Tibial nerve (tissue), 4 donors: ENCODE results near the gene PTPRT. TPM values are rescaled to one million over a fixed set of nuclear protein-coding genes. Genes with fewer than 3 reads are reported as not detected.

Experiments used
- DNase-seq, 2 donors: peaks; one replicate each; pipeline ENCODE4 v3.0.0-alpha.2; 2019; ENCODE audit warnings: low spot score in 2 of 2
- H3K27ac ChIP-seq, 4 donors: fragments of 200-600 bp; sonication (generic) in 3 of 4; one replicate each; pipeline ENCODE4 v1.5.1; 2017 to 2019; ENCODE audit warnings: mild to moderate bottlenecking in 1 of 4
- H3K27me3 ChIP-seq, 2 donors: fragments of 200-600 bp; sonication (generic) in 1 of 2; one replicate each; pipeline versions ENCODE4 v1.5.1 to v1.6.0; 2017 to 2019
- H3K36me3 ChIP-seq, 3 donors: fragments of 200-600 bp; sonication (generic); one replicate each; pipeline ENCODE4 v1.5.1; 2018 to 2019
- H3K4me1 ChIP-seq, 4 donors: fragments of 200-600 bp; sonication (generic) in 3 of 4; one replicate each; pipeline ENCODE4 v1.5.1; 2017 to 2019
- H3K4me3 ChIP-seq, 4 donors: fragments of 200-600 bp; sonication (generic) in 3 of 4; one replicate each; pipeline ENCODE4 v1.5.1; 2017 to 2019; ENCODE audit warnings: mild to moderate bottlenecking in 1 of 4, moderate library complexity in 1 of 4
- H3K9me3 ChIP-seq, 4 donors: fragments of 200-600 bp; sonication (generic) in 3 of 4; one replicate each; pipeline ENCODE4 v1.5.1; 2017 to 2019
- CTCF ChIP-seq, 5 experiments: fragments of 200-600 bp in 3 of 5; fragments of 450-650 bp in 2 of 5; sonication (generic) in 3 of 5; IDR thresholded peaks; one replicate each; pipeline ENCODE4 v1.5.1; 2016 to 2019; ENCODE audit warnings: antibody characterized with exemption in 5 of 5, mild to moderate bottlenecking in 3 of 5, moderate library complexity in 2 of 5
- EP300 ChIP-seq, 2 donors: sonication (generic); formaldehyde crosslinking; IDR thresholded peaks; one replicate each; pipeline ENCODE4 v1.6.1; 2017; ENCODE audit warnings: antibody characterized with exemption in 2 of 2, mild to moderate bottlenecking in 1 of 2
- POLR2A ChIP-seq, 2 donors: fragments of 450-650 bp; IDR thresholded peaks; one replicate each; pipeline ENCODE4 v1.6.1; 2017; ENCODE audit warnings: antibody characterized with exemption in 2 of 2, mild to moderate bottlenecking in 2 of 2, moderate library complexity in 2 of 2
- WGBS, 2 donors: methylation state at CpG; one replicate each; pipeline ENCODE4 v1.1.5; 2018; 5-methylcytosine and 5-hydroxymethylcytosine counted together
- total RNA-seq, 4 donors: library from RNA; depleted of rRNA; stranded (reverse); fragments of >200 nt; gene quantifications; one replicate each; pipeline ENCODE4 v1.1.0, GENCODE V29; 2016

The PTPRT gene
- total RNA-seq, 4 donors from 2014 or later: under 0.01 TPM; not detected in 3

DNA sequence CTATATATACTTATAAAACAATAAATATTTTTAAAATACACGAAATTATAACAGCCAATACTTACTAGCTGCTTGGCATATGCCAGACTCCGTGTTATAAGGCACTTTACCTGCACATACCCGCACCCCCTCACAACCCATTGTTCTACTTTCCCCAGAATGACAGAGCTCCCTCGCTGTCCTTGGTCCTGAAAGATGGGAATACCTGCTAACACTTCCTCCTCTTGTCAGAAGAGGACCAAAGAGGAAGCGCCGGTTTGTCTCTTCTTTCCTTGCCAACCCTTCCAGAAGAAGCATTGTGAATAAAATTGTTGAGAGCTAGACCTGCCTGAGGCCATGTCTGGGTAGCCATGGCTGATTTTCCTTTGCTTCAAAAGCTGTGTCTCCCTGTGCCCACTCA lies 149.3 kb downstream of the PTPRT start:
- H3K36me3 ChIP-seq: no peaks in the 10 kb centered on the region
- H3K27ac ChIP-seq: no peak overlapping the region
- no peak overlapping the region for H3K4me3 ChIP-seq
- WGBS, 2 donors: 16 to 30% methylated on average over 6 of the region's 6 CpGs
- no peaks in the 10 kb centered on the region for H3K9me3 ChIP-seq
- TF ChIP-seq EP300 (IDR thresholded peaks at IDR 0.05) (no peak), CTCF (IDR thresholded peaks at IDR 0.05) (no peak), POLR2A (IDR thresholded peaks at IDR 0.05) (no peak)
- no peaks in the 10 kb centered on the region for H3K4me1 ChIP-seq
- no peak for DNase-seq
- no peaks in the 10 kb centered on the region for H3K27me3 ChIP-seq

DNA sequence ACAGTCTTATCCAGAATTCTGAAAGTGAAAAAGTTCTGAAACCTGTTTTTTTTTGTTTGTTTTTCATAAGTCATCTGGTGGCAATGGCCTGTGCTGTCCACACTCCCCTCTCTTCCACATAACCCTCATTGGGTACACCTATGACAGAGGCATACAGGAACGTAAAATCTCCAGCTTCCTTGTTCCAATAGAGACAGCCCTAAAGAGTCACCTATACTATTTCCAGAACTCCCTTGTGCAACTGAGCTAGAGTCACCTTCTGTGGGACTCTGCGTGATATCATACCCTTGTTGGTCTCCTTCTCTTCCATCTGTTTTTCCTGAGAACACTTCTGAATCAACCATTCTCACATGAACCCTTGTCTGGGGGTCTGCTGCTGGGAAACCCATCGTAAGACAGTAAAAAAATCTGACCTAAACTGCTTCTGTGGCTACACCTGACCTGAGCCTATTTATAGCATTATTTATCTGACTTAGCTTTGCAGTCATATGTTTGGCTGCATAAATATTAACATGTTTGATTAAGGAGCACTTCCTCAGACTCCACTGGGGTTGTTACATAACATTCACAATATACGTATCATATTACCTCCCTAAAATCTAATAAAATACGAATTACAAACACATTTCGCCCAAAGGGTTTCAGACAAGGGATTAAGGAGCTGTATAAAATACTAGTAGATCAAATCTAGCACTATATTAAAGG lies 151.9 kb downstream of the PTPRT start:
- no peaks in the 10 kb centered on the region for H3K36me3 ChIP-seq
- H3K27ac ChIP-seq: no peak overlapping the region
- H3K27me3 ChIP-seq: no peaks in the 10 kb centered on the region
- H3K4me3 ChIP-seq: no peak overlapping the region
- H3K9me3 ChIP-seq: no peaks in the 10 kb centered on the region
- no peaks in the 10 kb centered on the region for H3K4me1 ChIP-seq
- TF ChIP-seq EP300 (IDR thresholded peaks at IDR 0.05): no peak
- no peak for TF ChIP-seq POLR2A (IDR thresholded peaks at IDR 0.05)
- no peak for TF ChIP-seq CTCF (IDR thresholded peaks at IDR 0.05)
- no peak for DNase-seq
- 61 to 75% methylated on average over 6 of the region's 6 CpGs for WGBS, 2 donors

DNA sequence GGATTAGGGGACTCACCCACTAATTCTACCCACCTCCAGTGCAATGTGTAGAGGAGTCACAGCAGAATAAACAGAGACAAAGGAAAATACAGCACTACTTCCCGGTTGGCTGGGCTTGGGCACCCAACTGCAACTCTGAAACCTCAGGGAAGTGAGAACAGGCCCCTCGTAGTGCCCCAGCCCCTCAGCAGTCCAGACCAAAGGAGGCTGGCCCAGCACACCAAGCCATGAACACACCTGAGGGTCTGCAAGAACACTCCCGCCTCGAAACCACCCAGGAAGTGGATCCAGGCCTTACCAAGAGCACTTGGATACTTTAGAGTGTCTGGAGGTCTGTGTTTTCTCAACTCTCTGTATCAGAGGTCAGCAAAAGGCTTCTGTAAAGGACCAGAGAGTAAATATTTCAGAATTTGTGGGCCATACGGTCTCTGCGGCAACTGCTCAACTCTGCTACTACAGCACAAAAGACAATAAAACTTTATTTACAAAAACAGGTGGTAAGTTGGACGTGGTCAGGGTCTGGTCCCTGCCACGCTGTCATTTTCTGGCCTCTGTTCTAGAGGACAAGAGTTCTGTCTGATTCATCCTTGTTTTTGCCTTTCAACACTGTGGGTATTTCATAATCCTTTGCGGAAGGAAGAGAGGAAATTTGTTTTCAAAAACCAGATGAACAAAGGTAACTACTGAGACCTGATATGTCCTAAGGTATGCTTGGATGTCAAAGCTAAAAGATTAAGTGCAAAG lies 154.6 kb downstream of the PTPRT start:
- Histone ChIP-seq H3K27me3 (no peaks in the 10 kb centered on the region), H3K4me1 (no peaks in the 10 kb centered on the region), H3K27ac (no peak overlapping the region), H3K36me3 (no peaks in the 10 kb centered on the region), H3K9me3 (no peaks in the 10 kb centered on the region), H3K4me3 (no peak overlapping the region)
- no peak for DNase-seq
- TF ChIP-seq POLR2A (IDR thresholded peaks at IDR 0.05) (no peak), EP300 (IDR thresholded peaks at IDR 0.05) (no peak), CTCF (IDR thresholded peaks at IDR 0.05) (no peak)
- 64 to 68% methylated on average over 7 to 8 of the region's 9 CpGs for WGBS, 2 donors

DNA sequence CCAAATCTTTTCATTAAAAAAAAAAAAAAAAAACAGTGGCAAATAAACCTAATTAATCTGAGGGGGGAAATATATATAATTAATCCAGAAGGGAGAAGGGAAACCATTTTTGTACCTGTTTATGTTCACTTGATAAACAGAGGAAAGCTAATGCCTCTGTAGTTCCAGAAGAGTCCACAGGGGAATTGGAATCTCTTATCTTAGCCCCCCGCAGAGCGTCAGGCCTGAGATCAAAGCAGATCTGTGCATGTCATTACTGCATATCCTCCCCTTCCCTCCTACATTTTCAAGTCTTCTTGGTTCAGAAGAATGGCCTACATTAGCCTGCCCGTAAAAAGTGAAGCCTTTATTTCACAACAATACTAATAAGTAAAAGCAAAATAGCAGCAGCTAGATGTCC lies 157.2 kb downstream of the PTPRT start:
- DNase-seq: no peak
- no peaks in the 10 kb centered on the region for H3K27me3 ChIP-seq
- 48 to 59% methylated on average over 3 of the region's 3 CpGs for WGBS, 2 donors
- no peak overlapping the region for H3K4me3 ChIP-seq
- no peaks in the 10 kb centered on the region for H3K9me3 ChIP-seq
- no peak overlapping the region for H3K27ac ChIP-seq
- no peaks in the 10 kb centered on the region for H3K4me1 ChIP-seq
- no peak for TF ChIP-seq CTCF (IDR thresholded peaks at IDR 0.05)
- TF ChIP-seq POLR2A (IDR thresholded peaks at IDR 0.05): no peak
- TF ChIP-seq EP300 (IDR thresholded peaks at IDR 0.05): no peak
- H3K36me3 ChIP-seq: no peaks in the 10 kb centered on the region

DNA sequence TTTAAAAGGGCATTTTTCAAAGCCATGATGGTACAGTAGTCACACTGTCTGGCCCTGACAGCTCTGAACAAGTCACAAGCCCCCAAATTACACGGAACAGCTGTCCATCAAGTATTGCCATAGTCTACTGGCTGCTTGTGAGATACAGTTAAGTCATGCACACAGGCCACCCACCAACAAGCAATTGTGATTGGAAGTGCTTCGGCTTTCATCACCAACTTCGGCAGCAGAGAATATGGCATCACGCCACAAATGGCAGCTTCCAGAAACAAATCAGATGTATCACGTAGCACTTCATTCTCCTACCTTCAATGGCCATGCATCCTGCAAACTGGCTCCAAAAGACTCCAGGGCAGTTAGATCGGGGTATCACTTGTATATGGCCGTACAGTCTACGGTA lies 160.5 kb downstream of the PTPRT start:
- Histone ChIP-seq H3K4me3 (no peak overlapping the region), H3K27ac (no peak overlapping the region), H3K27me3 (no peaks in the 10 kb centered on the region), H3K4me1 (no peaks in the 10 kb centered on the region), H3K9me3 (no peaks in the 10 kb centered on the region), H3K36me3 (no peaks in the 10 kb centered on the region)
- no peak for DNase-seq
- WGBS, 2 donors: 88 to 94% methylated on average over 8 of the region's 8 CpGs
- TF ChIP-seq EP300 (IDR thresholded peaks at IDR 0.05): no peak
- no peak for TF ChIP-seq CTCF (IDR thresholded peaks at IDR 0.05)
- no peak for TF ChIP-seq POLR2A (IDR thresholded peaks at IDR 0.05)
